A673 (cell line): ENCODE data around the gene KYAT1. TPM values are rescaled to one million over a fixed set of nuclear protein-coding genes. Genes with fewer than 3 reads are reported as not detected.
A peak's percentile ranks its signal among the peaks of the same experiment; 100 is the strongest.
"Not testable (repeated sequence)": the region's sequence is repeated elsewhere in the genome, so short reads cannot be mapped to it uniquely, and the experiment has no call there.

Experiments used
- BruUV-seq: library from RNA; stranded (reverse); fragments of 400-500 nt; replicated peaks from 2 replicates; lab custom pipeline; 2021; lab: Mats Ljungman, UMichigan
- CTCF ChIA-PET: fragments of 300-600 bp; sonication (Branson Sonifier 250); formaldehyde crosslinking; loops from one replicate; lab custom pipeline; 2022; ENCODE audit warnings: antibody characterized with exemption; lab: Charles Lee
- POLR2A ChIA-PET: fragments of 300-600 bp; sonication (Branson Sonifier 250); formaldehyde crosslinking; loops from one replicate; lab custom pipeline; 2022; ENCODE audit warnings: antibody characterized with exemption; ENCODE audit not compliant: low non-redundant PET; lab: Charles Lee
- DNase-seq: peaks from one replicate; pipeline ENCODE4 v3.0.0-alpha.2; 2015; ENCODE audit warnings: low spot score
- H3K27ac ChIP-seq: fragments of 200-600 bp; sonication (generic); 2 replicates; pipeline ENCODE4 v1.5.1; 2016; ENCODE audit warnings: mixed run types, low read depth, mild to moderate bottlenecking, mixed read lengths, antibody characterized with exemption, low read length; ENCODE audit not compliant: poor library complexity, severe bottlenecking
- H3K27me3 ChIP-seq: fragments of 200-600 bp; sonication (generic); replicated peaks from 2 replicates; pipeline ENCODE4 v1.6.1; 2017; ENCODE audit warnings: mixed run types, low read depth, mild to moderate bottlenecking, mixed read lengths, antibody characterized with exemption, low read length; ENCODE audit not compliant: insufficient read depth, poor library complexity
- H3K36me3 ChIP-seq: fragments of 200-600 bp; sonication (generic); 2 replicates; pipeline ENCODE4 v1.6.1; 2016; ENCODE audit warnings: mixed run types, mild to moderate bottlenecking, mixed read lengths, antibody characterized with exemption, low read length; ENCODE audit not compliant: insufficient read depth, poor library complexity, severe bottlenecking
- H3K4me1 ChIP-seq: fragments of 200-600 bp; sonication (generic); 2 replicates; pipeline ENCODE4 v1.6.1; 2017; ENCODE audit warnings: mixed run types, mild to moderate bottlenecking, mixed read lengths, antibody characterized with exemption, low read length; ENCODE audit not compliant: insufficient read depth, poor library complexity, severe bottlenecking
- H3K4me3 ChIP-seq: fragments of 200-600 bp; sonication (generic); 2 replicates; pipeline ENCODE4 v1.5.1; 2016; ENCODE audit warnings: low read depth, mixed run types, mild to moderate bottlenecking, mixed read lengths, low read length; ENCODE audit not compliant: poor library complexity, severe bottlenecking
- H3K9me3 ChIP-seq: fragments of 200-600 bp; sonication (generic); 2 replicates; pipeline ENCODE4 v1.6.1; 2016; ENCODE audit warnings: mixed run types, low read depth, mild to moderate bottlenecking, mixed read lengths, antibody characterized with exemption, low read length; ENCODE audit not compliant: poor library complexity, severe bottlenecking
- CTCF ChIP-seq: fragments of 300-800, 200-600 bp; sonication (generic); conservative IDR thresholded peaks from 2 replicates; pipeline ENCODE4 v1.5.1; 2017; ENCODE audit warnings: low read depth, mild to moderate bottlenecking, antibody characterized with exemption, low read length, moderate library complexity, mixed read lengths
- EZH2 ChIP-seq: fragments of 200-600 bp; sonication (generic); IDR thresholded peaks from 2 replicates; pipeline ENCODE4 v1.6.1; 2017; ENCODE audit warnings: borderline replicate concordance, low read depth, mild to moderate bottlenecking, mixed read lengths, antibody characterized with exemption, low read length; ENCODE audit not compliant: poor library complexity, severe bottlenecking
- intact Hi-C: fragments of 100-400 bp; cut with micrococcal nuclease; formaldehyde crosslinking; loops from one replicate; pipeline ENCODE4 v1.10.0; 2022; ENCODE audit not compliant: unreplicated experiment
- total RNA-seq: library from RNA; stranded (reverse); gene quantifications from 2 replicates; pipeline ENCODE4 v1.2.3, GENCODE V29; 2021

Gene KYAT1
- total RNA-seq, 1 experiment from 2014 or later = 17.9 TPM

GRCh38 chr9:128851779-128852600 is 29.8 kb downstream of the KYAT1 start:
- CTCF ChIA-PET = interaction anchor here (0.6 to 1.0 kb wide), 4 partner anchors 27 to 74 kb away, joined by 3 to 4 read pairs (median 3); no protein-coding TSS in a partner anchor
- TF ChIP-seq CTCF = peak; percentile 57
- intact Hi-C loops = loop anchor here (2.0 kb wide), 1 partner anchor 77 kb away; no protein-coding TSS in a partner anchor
- H3K36me3 ChIP-seq, H3K27me3 ChIP-seq, H3K27ac ChIP-seq, H3K4me1 ChIP-seq, H3K4me3 ChIP-seq, BruUV-seq, POLR2A ChIA-PET, H3K9me3 ChIP-seq: not testable (repeated sequence)
- DNase-seq = peak; percentile 48

- CTCF ChIA-PET, H3K4me1 ChIP-seq, intact Hi-C loops, H3K36me3 ChIP-seq, POLR2A ChIA-PET, DNase-seq, H3K4me3 ChIP-seq, BruUV-seq, H3K27ac ChIP-seq, H3K27me3 ChIP-seq, H3K9me3 ChIP-seq: not testable (repeated sequence)
Measured at GRCh38 chr9:128851024-128851423, 30.7 kb downstream of the KYAT1 start.

- ChIA-PET POLR2A (no interaction called here), CTCF (no interaction called here)
- Histone ChIP-seq H3K27me3 (no peaks in the 10 kb centered on the region), H3K9me3 (peaks cover 4% of the 10 kb centered on the region), H3K27ac (no peak overlapping the region), H3K4me1 (no peaks in the 10 kb centered on the region), H3K4me3 (no peak overlapping the region), H3K36me3 (no peaks in the 10 kb centered on the region)
- intact Hi-C loops = no loop called here
- TF ChIP-seq EZH2 (no peak), CTCF (no peak)
- no TSS peak for BruUV-seq
- no peak for DNase-seq
Measured at GRCh38 chr9:128847803-128848202, 33.9 kb downstream of the KYAT1 start.

- no peak overlapping the region for H3K4me3 ChIP-seq
- intact Hi-C loops = no loop called here
- DNase-seq = no peak
- H3K9me3 ChIP-seq = peaks cover 4% of the 10 kb centered on the region
- H3K36me3 ChIP-seq = no peaks in the 10 kb centered on the region
- CTCF ChIA-PET = no interaction called here
- H3K27me3 ChIP-seq = no peaks in the 10 kb centered on the region
- H3K4me1 ChIP-seq = no peaks in the 10 kb centered on the region
- no peak for TF ChIP-seq CTCF
- TF ChIP-seq EZH2 = no peak
- POLR2A ChIA-PET = no interaction called here
- no TSS peak for BruUV-seq
- no peak overlapping the region for H3K27ac ChIP-seq
Measured at GRCh38 chr9:128846680-128847030, 35.1 kb downstream of the KYAT1 start.
